DOHH2 (cell line): ENCODE measurements around the gene ANKMY1.

Experiments used
- CTCF ChIP-seq: fragments of 200-600 bp; sonication (generic); IDR thresholded peaks from one replicate; pipeline ENCODE4 v1.5.1; 2014; ENCODE audit warnings: antibody characterized with exemption, mild to moderate bottlenecking, low read depth, low read length; ENCODE audit not compliant: poor library complexity, severe bottlenecking
- EZH2phosphoT487 ChIP-seq: fragments of 200-600 bp; sonication (generic); IDR thresholded peaks from 2 replicates; pipeline ENCODE4 v1.6.1; 2017; ENCODE audit warnings: borderline replicate concordance, mild to moderate bottlenecking, antibody characterized with exemption, low read length, moderate library complexity, mixed read lengths

GRCh38 chr2:240579071-240579762 is 21.4 kb upstream of the ANKMY1 start:
- TF ChIP-seq EZH2phosphoT487 (no peak), CTCF (no peak)
